CD14-positive monocyte (primary cell): ENCODE measurements around the gene NELFA. TPM values are rescaled to one million over a fixed set of nuclear protein-coding genes. Genes with fewer than 3 reads are reported as not detected.

ENCODE experiments used
- DNase-seq, 3 donors: peaks; one replicate each; pipeline ENCODE4 v3.0.0-alpha.2; 2011 to 2022
- H2AFZ ChIP-seq: 2 replicates; pipeline ENCODE4 v1.6.0; 2012; ENCODE audit warnings: mild to moderate bottlenecking, low read depth, low read length, inconsistent platforms; ENCODE audit not compliant: insufficient read depth, poor library complexity, severe bottlenecking
- H3K27ac ChIP-seq, 2 donors: 1 replicate in 1 of 2; 2 replicates in 1 of 2; pipeline ENCODE4 v1.5.1; 2012 to 2013; ENCODE audit warnings: low read length in 2 of 2, control low read depth in 1 of 2, inconsistent platforms in 1 of 2, low read depth in 1 of 2, mild to moderate bottlenecking in 1 of 2
- H3K27me3 ChIP-seq, 2 donors: one replicate each; pipeline versions ENCODE4 v1.6.0 to v1.6.1; 2011 to 2013; ENCODE audit warnings: low read length in 2 of 2; ENCODE audit not compliant: control insufficient read depth in 2 of 2, insufficient read depth in 2 of 2
- H3K36me3 ChIP-seq, 2 donors: replicated peaks in 1 of 2; 1 replicate in 1 of 2; 2 replicates in 1 of 2; pipeline versions ENCODE4 v1.5.1 to v1.6.1; 2012 to 2013; ENCODE audit warnings: low read length in 2 of 2, control low read depth in 1 of 2, inconsistent platforms in 1 of 2, mild to moderate bottlenecking in 1 of 2; ENCODE audit not compliant: insufficient read depth in 2 of 2, control insufficient read depth in 1 of 2
- H3K4me1 ChIP-seq, 2 donors: 1 replicate in 1 of 2; 2 replicates in 1 of 2; pipeline versions ENCODE4 v1.5.1 to v1.6.1; 2012 to 2013; ENCODE audit warnings: low read length in 2 of 2, control low read depth in 1 of 2, inconsistent platforms in 1 of 2, mild to moderate bottlenecking in 1 of 2, moderate library complexity in 1 of 2; ENCODE audit not compliant: insufficient read depth in 2 of 2, control insufficient read depth in 1 of 2
- H3K4me2 ChIP-seq: replicated peaks from 2 replicates; pipeline ENCODE3; 2012; ENCODE audit warnings: low read length, moderate library complexity, mild to moderate bottlenecking; ENCODE audit not compliant: poor library complexity, severe bottlenecking; ENCODE audit errors: extremely low read depth
- H3K4me3 ChIP-seq, 3 experiments: fragments of 200-600 bp in 1 of 3; sonication (generic) in 1 of 3; replicated peaks in 1 of 3; 1 replicate in 2 of 3; 2 replicates in 1 of 3; pipeline ENCODE4 v1.5.1; 2011 to 2013; ENCODE audit warnings: low read length in 3 of 3, mild to moderate bottlenecking in 3 of 3, control low read depth in 2 of 3, low read depth in 2 of 3, inconsistent platforms in 1 of 3, moderate library complexity in 1 of 3
- H3K79me2 ChIP-seq: 2 replicates; pipeline ENCODE4 v1.6.0; 2012; ENCODE audit warnings: mild to moderate bottlenecking, control low read depth, inconsistent platforms, low read length, moderate library complexity; ENCODE audit not compliant: insufficient read depth
- H3K9ac ChIP-seq: 2 replicates; pipeline ENCODE4 v1.6.0; 2017; ENCODE audit warnings: low read length, mild to moderate bottlenecking; ENCODE audit not compliant: insufficient read depth, poor library complexity, severe bottlenecking
- H3K9me3 ChIP-seq, 2 donors: replicated peaks in 1 of 2; 1 replicate in 1 of 2; 2 replicates in 1 of 2; pipeline versions ENCODE4 v1.5.1 to v1.6.1; 2012 to 2013; ENCODE audit warnings: low read length in 2 of 2, control low read depth in 1 of 2; ENCODE audit not compliant: control insufficient read depth in 1 of 2, insufficient read depth in 1 of 2
- H4K20me1 ChIP-seq: 2 replicates; pipeline ENCODE4 v1.6.0; 2012; ENCODE audit warnings: mild to moderate bottlenecking, low read length, control low read depth, moderate library complexity; ENCODE audit not compliant: insufficient read depth
- H3K27ac Mint-ChIP-seq, 7 donors: one replicate each; pipeline ENCODE4 v1.8.0; 2020; ENCODE audit warnings: mild to moderate bottlenecking in 7 of 7, mixed read lengths in 7 of 7, moderate library complexity in 6 of 7, inconsistent platforms in 2 of 7
- H3K27me3 Mint-ChIP-seq, 3 donors: one replicate each; pipeline ENCODE4 v1.8.0; 2021 to 2022; ENCODE audit warnings: low read depth in 3 of 3, mild to moderate bottlenecking in 3 of 3, mixed read lengths in 3 of 3, moderate library complexity in 3 of 3, inconsistent platforms in 1 of 3
- H3K36me3 Mint-ChIP-seq, 2 donors: one replicate each; pipeline ENCODE4 v1.8.0; 2020; ENCODE audit warnings: mixed read lengths in 2 of 2, inconsistent platforms in 1 of 2, mild to moderate bottlenecking in 1 of 2
- H3K4me1 Mint-ChIP-seq: one replicate; pipeline ENCODE4 v1.8.0; 2020; ENCODE audit warnings: mild to moderate bottlenecking, mixed read lengths
- H3K4me3 Mint-ChIP-seq, 2 donors: one replicate each; pipeline ENCODE4 v1.8.0; 2020; ENCODE audit warnings: mild to moderate bottlenecking in 2 of 2, mixed read lengths in 2 of 2, moderate library complexity in 1 of 2
- H3K9me3 Mint-ChIP-seq, 7 donors: one replicate each; pipeline ENCODE4 v1.8.0; 2020 to 2022; ENCODE audit warnings: mixed read lengths in 7 of 7, mild to moderate bottlenecking in 6 of 7, moderate library complexity in 6 of 7, inconsistent platforms in 2 of 7
- CTCF ChIP-seq: fragments of 200-600 bp; IDR thresholded peaks from one replicate; pipeline ENCODE4 v1.8.0; 2022; ENCODE audit warnings: antibody characterized with exemption, mild to moderate bottlenecking
- WGBS: methylation state at CpG from one replicate; pipeline ENCODE4 v1.1.5; 2013; ENCODE audit warnings: missing lambda C conversion rate; ENCODE audit not compliant: insufficient coverage; 5-methylcytosine and 5-hydroxymethylcytosine counted together
- intact Hi-C, 2 donors: fragments of 100-400 bp; cut with micrococcal nuclease; formaldehyde crosslinking; loops; one replicate each; pipeline versions ENCODE4 v1.15.0 to v1.15.1; 2023
- polyA plus RNA-seq, 3 donors: library from polyadenylated mRNA; depleted of rRNA in 1 of 3; unstranded in 2 of 3; stranded (reverse) in 1 of 3; fragments of 300-500 nt in 2 of 3; fragments of >200 nt in 1 of 3; fragmentation: Illumina TruSeq in 2 of 3; gene quantifications; 1 replicate in 2 of 3; 2 replicates in 1 of 3; pipeline ENCODE4 v1.2.3, GENCODE V29; 2012 to 2021

Gene NELFA
- polyA plus RNA-seq, 3 donors: 10.0 to 22.1 (median 10.5) TPM

DNA sequence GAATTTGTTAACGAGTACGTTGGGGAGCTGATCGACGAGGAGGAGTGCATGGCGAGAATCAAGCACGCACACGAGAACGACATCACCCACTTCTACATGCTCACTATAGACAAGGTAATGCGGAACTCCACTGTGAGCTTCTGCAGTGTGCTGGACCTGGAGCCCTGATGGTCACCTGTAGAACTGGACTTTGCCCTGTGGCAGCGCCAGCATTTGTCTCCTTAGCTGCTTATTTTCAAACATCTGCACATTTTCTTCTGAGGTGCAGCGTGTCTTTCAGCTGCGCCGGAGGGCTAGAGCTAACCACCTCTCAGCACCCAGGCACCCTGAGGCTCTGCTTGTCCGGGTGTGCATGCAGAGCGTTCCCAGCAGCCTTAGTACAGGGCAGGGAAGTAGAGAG lies 47.7 kb downstream of the NELFA start:
- H3K27ac Mint-ChIP-seq: no peak overlapping the region
- peaks cover 88 to 99% of the 10 kb centered on the region in 2 donors for H3K36me3 Mint-ChIP-seq
- Histone ChIP-seq H3K9me3 (no peaks in the 10 kb centered on the region), H3K4me3 (no peak overlapping the region), H2AFZ (no peak overlapping the region), H3K4me1 (no peaks in the 10 kb centered on the region), H3K27me3 (no peaks in the 10 kb centered on the region), H3K27ac (no peak overlapping the region), H3K79me2 (no peaks in the 10 kb centered on the region), H3K9ac (no peak overlapping the region), H4K20me1 (no peaks in the 10 kb centered on the region), H3K36me3 (peaks cover 78 to 99% of the 10 kb centered on the region in 2 donors), H3K4me2 (no peak overlapping the region)
- no peaks in the 10 kb centered on the region for H3K27me3 Mint-ChIP-seq
- WGBS: over 99% methylated on average over 15 of the region's 15 CpGs
- H3K4me3 Mint-ChIP-seq: no peak overlapping the region
- no peak for TF ChIP-seq CTCF
- intact Hi-C loops: no loop called here
- DNase-seq: no peak
- no peaks in the 10 kb centered on the region for H3K9me3 Mint-ChIP-seq
- H3K4me1 Mint-ChIP-seq: no peaks in the 10 kb centered on the region

DNA sequence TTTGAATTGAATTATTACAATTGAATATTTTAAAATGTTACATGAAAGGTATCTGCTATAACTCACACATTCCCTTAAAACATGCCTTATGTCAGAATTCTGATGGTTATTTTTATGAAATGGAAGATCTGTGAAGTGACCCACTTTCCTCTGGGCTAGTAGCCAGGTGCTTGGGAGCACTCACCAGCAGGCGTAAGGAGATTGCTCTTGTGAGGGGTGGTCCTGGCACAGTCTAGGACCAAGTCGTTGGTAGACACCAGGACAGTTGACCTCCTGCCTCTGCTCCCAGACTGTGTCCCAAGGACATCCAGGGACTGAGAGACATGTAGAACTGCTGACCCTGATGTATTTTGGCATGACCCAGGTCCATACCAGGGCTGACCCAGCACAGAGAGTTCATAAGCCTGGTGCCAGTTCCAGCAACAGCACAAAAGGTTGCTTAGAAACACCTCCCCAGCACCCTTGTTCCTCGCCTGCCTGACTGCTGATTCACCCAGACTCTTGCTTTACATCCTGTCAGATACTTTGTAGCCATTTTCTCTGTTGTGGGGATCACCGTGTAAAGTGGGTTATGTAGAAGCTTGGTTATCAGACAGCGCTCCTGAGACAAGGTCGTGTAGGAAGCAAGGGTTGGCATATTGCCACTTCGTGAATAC lies 48.5 kb downstream of the NELFA start:
- no peak for DNase-seq

More for the DNA sequence above, 48.5 kb downstream of the NELFA start:
- no peak overlapping the region for H2AFZ ChIP-seq
- no peak overlapping the region for H3K9ac ChIP-seq
- no peak overlapping the region for H3K4me3 ChIP-seq
- Mint-ChIP-seq H3K27ac (peak overlapping the region in 1 of 7 donors; percentile 56), H3K4me1 (no peaks in the 10 kb centered on the region), H3K9me3 (no peaks in the 10 kb centered on the region), H3K4me3 (no peak overlapping the region), H3K36me3 (peaks cover 88 to 99% of the 10 kb centered on the region in 2 donors), H3K27me3 (no peaks in the 10 kb centered on the region)
- no peaks in the 10 kb centered on the region for H3K4me1 ChIP-seq
- no peaks in the 10 kb centered on the region for H3K9me3 ChIP-seq
- H3K27me3 ChIP-seq: no peaks in the 10 kb centered on the region
- peaks cover 81 to 99% of the 10 kb centered on the region in 2 donors for H3K36me3 ChIP-seq
- H3K27ac ChIP-seq: no peak overlapping the region
- H3K4me2 ChIP-seq: no peak overlapping the region
- H3K79me2 ChIP-seq: no peaks in the 10 kb centered on the region
- intact Hi-C loops: no loop called here
- 100% methylated on average over 1 of the region's 7 CpGs for WGBS
- no peaks in the 10 kb centered on the region for H4K20me1 ChIP-seq
- TF ChIP-seq CTCF: no peak
